GM23248 (cell line): ENCODE results near the gene ADAMTSL1. TPM values are rescaled to one million over a fixed set of nuclear protein-coding genes. Genes with fewer than 3 reads are reported as not detected.

ENCODE experiments used
- DNase-seq: peaks from one replicate; pipeline ENCODE4 v3.0.0-alpha.2; 2015
- H2AFZ ChIP-seq: fragments of 200-600 bp; sonication (generic); 2 replicates; pipeline ENCODE4 v1.6.1; 2016; ENCODE audit warnings: antibody characterized with exemption
- H3F3A ChIP-seq: fragments of 200-600 bp; sonication (generic); 2 replicates; pipeline ENCODE4 v1.6.1; 2016; ENCODE audit warnings: mild to moderate bottlenecking, antibody characterized with exemption, mixed run types; ENCODE audit not compliant: insufficient read depth
- H3K27ac ChIP-seq: fragments of 200-600 bp; sonication (generic); 2 replicates; pipeline ENCODE4 v1.5.1; 2016; ENCODE audit warnings: mild to moderate bottlenecking
- H3K27me3 ChIP-seq: fragments of 200-600 bp; sonication (generic); replicated peaks from 2 replicates; pipeline ENCODE4 v1.6.1; 2016; ENCODE audit warnings: mild to moderate bottlenecking; ENCODE audit not compliant: insufficient read depth
- H3K36me3 ChIP-seq: fragments of 200-600 bp; sonication (generic); 2 replicates; pipeline ENCODE4 v1.6.1; 2016; ENCODE audit warnings: low read depth, mild to moderate bottlenecking
- H3K4me1 ChIP-seq: fragments of 200-600 bp; sonication (generic); 2 replicates; pipeline ENCODE4 v1.6.1; 2016; ENCODE audit warnings: mild to moderate bottlenecking; ENCODE audit not compliant: insufficient read depth
- H3K4me2 ChIP-seq: fragments of 200-600 bp; sonication (generic); one replicate; pipeline ENCODE4 v1.6.1; 2016; ENCODE audit warnings: mild to moderate bottlenecking; ENCODE audit not compliant: unreplicated experiment
- H3K4me3 ChIP-seq: fragments of 200-600 bp; sonication (generic); 2 replicates; pipeline ENCODE4 v1.5.1; 2016; ENCODE audit warnings: mild to moderate bottlenecking
- H3K79me2 ChIP-seq: fragments of 200-600 bp; sonication (generic); 2 replicates; pipeline ENCODE4 v1.6.1; 2016; ENCODE audit warnings: mild to moderate bottlenecking; ENCODE audit not compliant: insufficient read depth
- H3K9ac ChIP-seq: fragments of 200-600 bp; sonication (generic); 2 replicates; pipeline ENCODE4 v1.6.1; 2016; ENCODE audit warnings: mild to moderate bottlenecking
- H3K9me2 ChIP-seq: fragments of 200-600 bp; sonication (generic); 2 replicates; pipeline ENCODE4 v1.6.1; 2016; ENCODE audit warnings: mixed run types, mild to moderate bottlenecking, moderate library complexity; ENCODE audit not compliant: insufficient read depth
- H3K9me3 ChIP-seq: fragments of 200-600 bp; sonication (generic); one replicate; pipeline ENCODE4 v1.6.1; 2017; ENCODE audit warnings: low read depth
- H4K20me1 ChIP-seq: fragments of 200-600 bp; sonication (generic); 2 replicates; pipeline ENCODE4 v1.6.0; 2016; ENCODE audit not compliant: insufficient read depth
- EZH2 ChIP-seq: fragments of 200-600 bp; sonication (generic); IDR thresholded peaks from 2 replicates; pipeline ENCODE4 v1.6.1; 2018; ENCODE audit warnings: antibody characterized with exemption, mild to moderate bottlenecking; ENCODE audit not compliant: insufficient read depth, poor library complexity, severe bottlenecking
- EZH2phosphoT487 ChIP-seq: fragments of 200-600 bp; sonication (generic); IDR thresholded peaks from 2 replicates; pipeline ENCODE4 v1.6.1; 2018; ENCODE audit warnings: antibody characterized with exemption, moderate library complexity, mild to moderate bottlenecking, low read depth; ENCODE audit not compliant: insufficient read depth
- WGBS, 2 experiments: methylation state at CpG; one replicate each; pipeline ENCODE4 v1.1.6; 2015 to 2017; ENCODE audit warnings: low lambda C conversion rate in 2 of 2, low coverage in 1 of 2; ENCODE audit errors: missing lambda C conversion rate in 2 of 2; 5-methylcytosine and 5-hydroxymethylcytosine counted together
- in situ Hi-C: fragments of 300-500 bp; cut with MboI; formaldehyde crosslinking; loops from 2 replicates; pipeline ENCODE4 v1.15.0; 2020
- polyA plus RNA-seq: library from polyadenylated mRNA; unstranded; fragments of >200 nt; fragmentation: Nextera tagmentation; extraction: Ambion mirVana; gene quantifications from 2 replicates; pipeline ENCODE4 v1.2.1, GENCODE V29; 2016
- total RNA-seq: library from RNA; depleted of rRNA; stranded (reverse); fragments of >200 nt; shearing (Covaris generic); gene quantifications from 2 replicates; pipeline ENCODE4 v1.2.3, GENCODE V29; 2014

The ADAMTSL1 gene
- total and polyA plus RNA-seq, 2 experiments from 2014 or later = 77.0 to 273 TPM

DNA sequence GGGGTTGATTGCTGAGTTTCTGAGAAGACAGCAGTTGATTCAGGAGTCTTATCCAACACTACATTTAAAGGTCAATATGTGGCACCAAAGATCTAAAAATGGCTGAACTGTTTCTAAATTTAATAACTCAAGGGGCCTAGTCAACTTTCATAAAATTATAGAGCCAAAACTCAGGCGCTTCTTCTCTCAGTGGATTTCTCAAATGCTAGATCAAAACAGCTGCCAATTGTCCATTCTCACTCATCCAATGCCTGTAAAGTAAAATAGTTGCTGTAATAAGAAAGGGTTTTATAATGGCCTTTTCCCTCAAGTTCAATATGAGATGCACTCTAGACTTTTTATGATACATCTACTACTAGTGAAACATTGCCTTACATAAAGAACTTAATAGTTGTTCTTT, 26.5 kb downstream of the ADAMTSL1 start:
- no peaks in the 10 kb centered on the region for H3K27me3 ChIP-seq
- no peak overlapping the region for H3K4me3 ChIP-seq
- in situ Hi-C loops = no loop called here
- H3K9me2 ChIP-seq = no peaks in the 10 kb centered on the region
- DNase-seq = no peak
- TF ChIP-seq EZH2 (no peak), EZH2phosphoT487 (no peak)
- 100% methylated on average over 1 of the region's 1 CpG for whole genome bisulfite sequencing, 2 experiments
- H3K9ac ChIP-seq = no peak overlapping the region
- H3K4me1 ChIP-seq = peaks cover 49% of the 10 kb centered on the region
- H3K4me2 ChIP-seq = peak overlapping the region; percentile 1
- no peaks in the 10 kb centered on the region for H3K9me3 ChIP-seq
- peaks cover 60% of the 10 kb centered on the region for H3F3A ChIP-seq
- H3K36me3 ChIP-seq = peaks cover 20% of the 10 kb centered on the region
- H4K20me1 ChIP-seq = no peaks in the 10 kb centered on the region
- peaks cover 100% of the 10 kb centered on the region for H3K79me2 ChIP-seq
- no peak overlapping the region for H2AFZ ChIP-seq
- no peak overlapping the region for H3K27ac ChIP-seq

DNA sequence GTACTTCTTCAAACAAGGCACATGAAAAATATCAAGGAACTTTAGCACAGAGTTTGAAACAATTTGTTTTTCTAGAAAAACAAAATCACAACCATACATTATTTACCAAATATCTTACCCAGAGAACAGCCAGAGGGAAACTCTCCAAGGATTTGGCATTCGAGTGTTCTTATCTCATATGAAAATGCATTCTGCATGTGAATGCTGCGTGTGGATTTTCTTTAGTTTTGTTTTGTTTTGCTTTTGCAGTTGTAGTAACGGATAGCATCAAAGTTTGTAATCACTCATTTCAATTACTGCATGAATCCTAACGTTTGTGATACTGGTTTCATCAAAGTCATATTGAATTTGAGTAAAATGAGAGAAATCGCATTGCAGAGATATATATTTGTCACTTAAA, 28.0 kb downstream of the ADAMTSL1 start:
- H3K79me2 ChIP-seq = peaks cover 100% of the 10 kb centered on the region
- DNase-seq = peak; percentile 32
- 12 to 19% methylated on average over 5 of the region's 5 CpGs for WGBS, 2 experiments
- peak overlapping the region; percentile 60 for H3K27ac ChIP-seq
- H3K4me2 ChIP-seq = peak overlapping the region; percentile 80
- H3K27me3 ChIP-seq = no peaks in the 10 kb centered on the region
- H3K9ac ChIP-seq = peak overlapping the region; percentile 40
- no peaks in the 10 kb centered on the region for H4K20me1 ChIP-seq
- H3F3A ChIP-seq = peaks cover 54% of the 10 kb centered on the region; the same call in 1 of the 2 replicates
- TF ChIP-seq EZH2phosphoT487 = no peak
- no peak for TF ChIP-seq EZH2
- H3K4me3 ChIP-seq = peak overlapping the region; percentile 50
- H3K9me2 ChIP-seq = no peaks in the 10 kb centered on the region
- no peaks in the 10 kb centered on the region for H3K9me3 ChIP-seq
- in situ Hi-C loops = no loop called here
- peaks cover 25% of the 10 kb centered on the region for H3K36me3 ChIP-seq
- H3K4me1 ChIP-seq = peaks cover 34% of the 10 kb centered on the region
- no peak overlapping the region for H2AFZ ChIP-seq

- no peak for TF ChIP-seq EZH2phosphoT487
- no peak for TF ChIP-seq EZH2
- H3K9me3 ChIP-seq = no peaks in the 10 kb centered on the region
- in situ Hi-C loops = no loop called here
- no peaks in the 10 kb centered on the region for H4K20me1 ChIP-seq
- H3F3A ChIP-seq = peaks cover 49% of the 10 kb centered on the region; the same call in 1 of the 2 replicates
- H3K79me2 ChIP-seq = peaks cover 100% of the 10 kb centered on the region
- WGBS, 2 experiments = 27 to 36% methylated on average over 3 of the region's 3 CpGs
- H3K4me1 ChIP-seq = peaks cover 28% of the 10 kb centered on the region
- H3K36me3 ChIP-seq = peaks cover 31% of the 10 kb centered on the region
- no peaks in the 10 kb centered on the region for H3K9me2 ChIP-seq
- DNase-seq = peak; percentile 62
- H2AFZ ChIP-seq = no peak overlapping the region
- H3K27me3 ChIP-seq = no peaks in the 10 kb centered on the region
- peak overlapping the region; percentile 80 for H3K4me2 ChIP-seq
- H3K27ac ChIP-seq = peak overlapping the region; percentile 60
- peak overlapping the region; percentile 50 for H3K4me3 ChIP-seq
- peak overlapping the region; percentile 40 for H3K9ac ChIP-seq
Observed at GRCh38 chr9:18502546-18502945, 28.6 kb downstream of the ADAMTSL1 start.

GRCh38 chr9:18504707-18505106, 30.8 kb downstream of the ADAMTSL1 start:
- H4K20me1 ChIP-seq = no peaks in the 10 kb centered on the region

More at GRCh38 chr9:18504707-18505106, 30.8 kb downstream of the ADAMTSL1 start:
- 98% methylated on average over 14 of the region's 14 CpGs for WGBS, 2 experiments
- H2AFZ ChIP-seq = no peak overlapping the region
- H3F3A ChIP-seq = peaks cover 50% of the 10 kb centered on the region
- in situ Hi-C loops = no loop called here
- H3K4me1 ChIP-seq = peaks cover 19% of the 10 kb centered on the region
- DNase-seq = no peak
- H3K9me3 ChIP-seq = no peaks in the 10 kb centered on the region
- H3K9ac ChIP-seq = no peak overlapping the region
- peaks cover 39% of the 10 kb centered on the region for H3K36me3 ChIP-seq
- no peak overlapping the region for H3K4me2 ChIP-seq
- H3K79me2 ChIP-seq = peaks cover 98% of the 10 kb centered on the region
- H3K9me2 ChIP-seq = no peaks in the 10 kb centered on the region
- no peak for TF ChIP-seq EZH2
- TF ChIP-seq EZH2phosphoT487 = no peak
- H3K4me3 ChIP-seq = no peak overlapping the region
- no peak overlapping the region for H3K27ac ChIP-seq
- no peaks in the 10 kb centered on the region for H3K27me3 ChIP-seq
